Neural progenitor cell (in vitro differentiated cells): ENCODE measurements around the gene ZNF324. TPM values are rescaled to one million over a fixed set of nuclear protein-coding genes. Genes with fewer than 3 reads are reported as not detected.

Experiments
- DNase-seq: peaks from one replicate; pipeline ENCODE4 v3.0.0-alpha.2; 2016; ENCODE audit warnings: low spot score
- H2AFZ ChIP-seq: fragments of 200-600 bp; sonication (generic); replicated peaks from 2 replicates; pipeline ENCODE4 v1.6.1; 2016; ENCODE audit warnings: antibody characterized with exemption
- H3F3A ChIP-seq: fragments of 200-600 bp; sonication (generic); 2 replicates; pipeline ENCODE4 v1.6.1; 2016; ENCODE audit warnings: antibody characterized with exemption, low read depth
- H3K27ac ChIP-seq: fragments of 200-600 bp; sonication (generic); 2 replicates; pipeline ENCODE4 v1.5.1; 2016; ENCODE audit warnings: mild to moderate bottlenecking
- H3K27me3 ChIP-seq: fragments of 200-600 bp; sonication (generic); 2 replicates; pipeline ENCODE4 v1.6.1; 2016; ENCODE audit warnings: mild to moderate bottlenecking, moderate library complexity
- H3K36me3 ChIP-seq: fragments of 200-600 bp; sonication (generic); 2 replicates; pipeline ENCODE4 v1.5.1; 2016
- H3K4me1 ChIP-seq: fragments of 200-600 bp; sonication (generic); 2 replicates; pipeline ENCODE4 v1.6.1; 2016; ENCODE audit warnings: mixed run types
- H3K4me2 ChIP-seq: fragments of 200-600 bp; sonication (generic); 2 replicates; pipeline ENCODE4 v1.6.1; 2016
- H3K4me3 ChIP-seq: fragments of 200-600 bp; sonication (generic); 2 replicates; pipeline ENCODE4 v1.5.1; 2016
- H3K79me2 ChIP-seq: fragments of 200-600 bp; sonication (generic); 2 replicates; pipeline ENCODE4 v1.6.1; 2016; ENCODE audit warnings: low read depth
- H3K9ac ChIP-seq: fragments of 200-600 bp; sonication (generic); 2 replicates; pipeline ENCODE4 v1.6.1; 2016
- H3K9me3 ChIP-seq: fragments of 200-600 bp; sonication (generic); 2 replicates; pipeline ENCODE4 v1.5.1; 2016; ENCODE audit warnings: low read depth
- H4K20me1 ChIP-seq: fragments of 200-600 bp; sonication (generic); 2 replicates; pipeline ENCODE4 v1.6.1; 2016; ENCODE audit warnings: low read depth
- H3K27ac Mint-ChIP-seq: 3 replicates; pipeline ENCODE4 v1.8.0; 2021; ENCODE audit warnings: mixed read lengths
- H3K27me3 Mint-ChIP-seq: 2 replicates; pipeline ENCODE4 v1.8.0; 2022; ENCODE audit warnings: low read depth, mild to moderate bottlenecking, inconsistent platforms, moderate library complexity, mixed read lengths; ENCODE audit not compliant: insufficient read depth
- H3K36me3 Mint-ChIP-seq: 3 replicates; pipeline ENCODE4 v1.8.0; 2021; ENCODE audit warnings: mixed read lengths
- H3K4me1 Mint-ChIP-seq: 3 replicates; pipeline ENCODE4 v1.8.0; 2021; ENCODE audit warnings: mixed read lengths
- H3K4me3 Mint-ChIP-seq: 3 replicates; pipeline ENCODE4 v1.8.0; 2021; ENCODE audit warnings: mild to moderate bottlenecking, moderate library complexity, mixed read lengths
- H3K9me3 Mint-ChIP-seq: 3 replicates; pipeline ENCODE4 v1.8.0; 2020; ENCODE audit warnings: mixed read lengths
- EZH2 ChIP-seq: fragments of 200-600 bp; sonication (generic); IDR thresholded peaks from 2 replicates; pipeline ENCODE4 v1.6.1; 2017; ENCODE audit warnings: antibody characterized with exemption, mild to moderate bottlenecking, moderate library complexity
- EZH2phosphoT487 ChIP-seq: fragments of 200-600 bp; sonication (generic); IDR thresholded peaks from 2 replicates; pipeline ENCODE4 v1.6.1; 2017; ENCODE audit warnings: antibody characterized with exemption
- total RNA-seq: library from RNA; depleted of rRNA; stranded (reverse); fragments of >200 nt; gene quantifications from 2 replicates; pipeline ENCODE4 v1.2.3, GENCODE V29; 2015; ENCODE audit warnings: low replicate concordance
- TF ChIP-seq, protein P1 (sequence below): fragments of 200-600 bp; sonication (generic); IDR thresholded peaks from 2 replicates; pipeline ENCODE4 v1.5.1; 2017; ENCODE audit warnings: antibody characterized with exemption, mild to moderate bottlenecking

The ZNF324 gene
- total RNA-seq, 1 donor from 2014 or later, result 4.2 TPM

- TF ChIP-seq EZH2 (no peak), EZH2phosphoT487 (no peak)
- TF ChIP-seq, protein P1, sequence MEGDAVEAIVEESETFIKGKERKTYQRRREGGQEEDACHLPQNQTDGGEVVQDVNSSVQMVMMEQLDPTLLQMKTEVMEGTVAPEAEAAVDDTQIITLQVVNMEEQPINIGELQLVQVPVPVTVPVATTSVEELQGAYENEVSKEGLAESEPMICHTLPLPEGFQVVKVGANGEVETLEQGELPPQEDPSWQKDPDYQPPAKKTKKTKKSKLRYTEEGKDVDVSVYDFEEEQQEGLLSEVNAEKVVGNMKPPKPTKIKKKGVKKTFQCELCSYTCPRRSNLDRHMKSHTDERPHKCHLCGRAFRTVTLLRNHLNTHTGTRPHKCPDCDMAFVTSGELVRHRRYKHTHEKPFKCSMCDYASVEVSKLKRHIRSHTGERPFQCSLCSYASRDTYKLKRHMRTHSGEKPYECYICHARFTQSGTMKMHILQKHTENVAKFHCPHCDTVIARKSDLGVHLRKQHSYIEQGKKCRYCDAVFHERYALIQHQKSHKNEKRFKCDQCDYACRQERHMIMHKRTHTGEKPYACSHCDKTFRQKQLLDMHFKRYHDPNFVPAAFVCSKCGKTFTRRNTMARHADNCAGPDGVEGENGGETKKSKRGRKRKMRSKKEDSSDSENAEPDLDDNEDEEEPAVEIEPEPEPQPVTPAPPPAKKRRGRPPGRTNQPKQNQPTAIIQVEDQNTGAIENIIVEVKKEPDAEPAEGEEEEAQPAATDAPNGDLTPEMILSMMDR, result no peak
- H3K27me3 Mint-ChIP-seq, result peaks cover 5% of the 10 kb centered on the region
- Histone ChIP-seq H3K4me3 (no peak overlapping the region), H3K36me3 (no peaks in the 10 kb centered on the region), H3K27me3 (no peaks in the 10 kb centered on the region), H4K20me1 (peaks cover 8% of the 10 kb centered on the region), H3K9ac (no peak overlapping the region), H3K4me2 (no peak overlapping the region), H3K4me1 (peaks cover 5% of the 10 kb centered on the region), H3K27ac (no peak overlapping the region), H2AFZ (no peak overlapping the region), H3F3A (peaks cover 10% of the 10 kb centered on the region), H3K79me2 (peaks cover 10% of the 10 kb centered on the region), H3K9me3 (no peaks in the 10 kb centered on the region)
- peaks cover under 1% of the 10 kb centered on the region for H3K4me1 Mint-ChIP-seq
- no peak overlapping the region for H3K27ac Mint-ChIP-seq
- H3K36me3 Mint-ChIP-seq, result peaks cover 8% of the 10 kb centered on the region
- no peak for DNase-seq
- H3K9me3 Mint-ChIP-seq, result peaks cover 8% of the 10 kb centered on the region
- no peak overlapping the region for H3K4me3 Mint-ChIP-seq
Measured at GRCh38 chr19:58510084-58510862, 43.4 kb downstream of the ZNF324 start.

GRCh38 chr19:58511353-58512208 is 44.7 kb downstream of the ZNF324 start, which contains the start of gene SLC27A5:
TSS of gene SLC27A5 (minus strand) at chr19:58511992. CDS start at chr19:58511955, 37 bp downstream.
- DNase-seq, result no peak
- Histone ChIP-seq H2AFZ (no peak within 1 kb of the TSS), H3K4me2 (no peak within 1 kb of the TSS), H3K4me3 (no peak within 1 kb of the TSS), H3K9ac (no peak within 1 kb of the TSS), H3K79me2 (peaks cover 22% of the 10 kb centered on the region), H3K27ac (no peak within 1 kb of the TSS), H4K20me1 (peaks cover 8% of the 10 kb centered on the region), H3K4me1 (peaks cover 5% of the 10 kb centered on the region), H3F3A (peaks cover 17% of the 10 kb centered on the region), H3K27me3 (no peaks in the 10 kb centered on the region), H3K9me3 (no peaks in the 10 kb centered on the region), H3K36me3 (no peaks in the 10 kb centered on the region)
- Mint-ChIP-seq H3K27me3 (peaks cover 5% of the 10 kb centered on the region), H3K9me3 (peaks cover 8% of the 10 kb centered on the region), H3K27ac (no peak within 1 kb of the TSS), H3K4me3 (no peak within 1 kb of the TSS), H3K4me1 (peaks cover 10% of the 10 kb centered on the region), H3K36me3 (peaks cover 18% of the 10 kb centered on the region)
- TF ChIP-seq, protein P1, result no peak
- no peak for TF ChIP-seq EZH2
- no peak for TF ChIP-seq EZH2phosphoT487

DNA sequence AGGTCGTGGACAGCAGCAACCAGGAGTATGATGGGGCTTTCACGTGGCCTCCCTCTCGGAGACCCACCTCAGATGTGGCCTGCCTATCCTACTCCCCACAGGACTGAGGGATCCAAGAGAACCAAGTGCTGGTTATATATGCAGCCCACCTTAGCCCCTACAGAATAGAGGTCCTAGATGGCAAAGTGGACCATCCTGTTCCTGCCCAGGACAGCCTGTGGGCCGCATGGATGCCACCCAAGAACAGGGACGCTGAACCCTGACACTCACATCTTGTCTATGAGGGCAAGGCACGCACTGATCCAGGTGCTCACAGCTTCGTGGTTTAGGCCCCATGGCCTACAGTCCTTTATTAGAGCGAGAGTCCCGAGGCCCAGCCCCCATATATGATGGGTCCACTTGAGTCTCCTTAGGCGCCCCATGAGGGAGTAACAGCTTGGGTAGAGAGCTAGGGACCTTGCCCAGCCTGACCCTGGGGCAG is 46.4 kb downstream of the ZNF324 start:
- peaks cover 8% of the 10 kb centered on the region for H4K20me1 ChIP-seq
- no peak overlapping the region for H3K4me3 ChIP-seq
- no peak overlapping the region for H3K4me3 Mint-ChIP-seq
- no peak overlapping the region for H3K4me2 ChIP-seq
- TF ChIP-seq, protein P1, result no peak
- TF ChIP-seq EZH2, result no peak
- no peak for TF ChIP-seq EZH2phosphoT487
- H3K9ac ChIP-seq, result no peak overlapping the region
- H3K27ac Mint-ChIP-seq, result no peak overlapping the region
- H2AFZ ChIP-seq, result no peak overlapping the region
- peaks cover 38% of the 10 kb centered on the region for H3K79me2 ChIP-seq
- peaks cover 9% of the 10 kb centered on the region for H3K4me1 ChIP-seq
- H3F3A ChIP-seq, result peaks cover 20% of the 10 kb centered on the region
- no peaks in the 10 kb centered on the region for H3K27me3 ChIP-seq
- H3K4me1 Mint-ChIP-seq, result peaks cover 14% of the 10 kb centered on the region
- DNase-seq, result no peak
- no peak overlapping the region for H3K27ac ChIP-seq
- H3K36me3 Mint-ChIP-seq, result peaks cover 13% of the 10 kb centered on the region
- H3K9me3 Mint-ChIP-seq, result no peaks in the 10 kb centered on the region
- H3K9me3 ChIP-seq, result no peaks in the 10 kb centered on the region
- peaks cover 5% of the 10 kb centered on the region for H3K27me3 Mint-ChIP-seq
- no peaks in the 10 kb centered on the region for H3K36me3 ChIP-seq
